ENCODE measurements around the gene SSTR4. TPM values are rescaled to one million over a fixed set of nuclear protein-coding genes. Genes with fewer than 3 reads are reported as not detected.

Gene SSTR4
- total RNA-seq, 1 donor = not detected

GRCh38 chr20:23017516-23017915 is 17.6 kb upstream of the SSTR4 start:
- TF ChIP-seq CTCF (IDR thresholded peaks at IDR 0.05; ENCODE audit: insufficient read depth, low read length) = no peak

GRCh38 chr20:23018432-23018831 is 16.7 kb upstream of the SSTR4 start:
- DNase-seq (ENCODE audit: low read depth) = no peak
- no peak for TF ChIP-seq CTCF (IDR thresholded peaks at IDR 0.05; ENCODE audit: insufficient read depth, low read length)
- no peak overlapping the region for H3K4me3 ChIP-seq (ENCODE audit: low read depth, low read length)

More at GRCh38 chr20:23017516-23017915, 17.6 kb upstream of the SSTR4 start:
- H3K4me3 ChIP-seq (ENCODE audit: low read depth, low read length) = no peak overlapping the region
- no peak for DNase-seq (ENCODE audit: low read depth)

GRCh38 chr20:23018941-23019340 is 16.2 kb upstream of the SSTR4 start:
- H3K4me3 ChIP-seq (ENCODE audit: low read depth, low read length) = no peak overlapping the region
- TF ChIP-seq CTCF (IDR thresholded peaks at IDR 0.05; ENCODE audit: insufficient read depth, low read length) = no peak
- no peak for DNase-seq (ENCODE audit: low read depth)

GRCh38 chr20:23019403-23019802 is 15.7 kb upstream of the SSTR4 start:
- DNase-seq (ENCODE audit: low read depth) = no peak
- no peak for TF ChIP-seq CTCF (IDR thresholded peaks at IDR 0.05; ENCODE audit: insufficient read depth, low read length)
- H3K4me3 ChIP-seq (ENCODE audit: low read depth, low read length) = no peak overlapping the region

- no peak for DNase-seq (ENCODE audit: low read depth)
- TF ChIP-seq CTCF (IDR thresholded peaks at IDR 0.05; ENCODE audit: insufficient read depth, low read length) = no peak
- H3K4me3 ChIP-seq (ENCODE audit: low read depth, low read length) = no peak overlapping the region
Observed at GRCh38 chr20:23020230-23021018, 14.7 kb upstream of the SSTR4 start.

- no peak for DNase-seq (ENCODE audit: low read depth)
- TF ChIP-seq CTCF (IDR thresholded peaks at IDR 0.05; ENCODE audit: insufficient read depth, low read length) = no peak
- no peak overlapping the region for H3K4me3 ChIP-seq (ENCODE audit: low read depth, low read length)
Observed at GRCh38 chr20:23021541-23021940, 13.6 kb upstream of the SSTR4 start.

GRCh38 chr20:23021951-23022350 is 13.2 kb upstream of the SSTR4 start:
- no peak for TF ChIP-seq CTCF (IDR thresholded peaks at IDR 0.05; ENCODE audit: insufficient read depth, low read length)
- H3K4me3 ChIP-seq (ENCODE audit: low read depth, low read length) = no peak overlapping the region
- DNase-seq (ENCODE audit: low read depth) = no peak
